SHP77 (cell line): ENCODE results near the gene ABCB10.
A peak's percentile ranks its signal among the peaks of the same experiment; 100 is the strongest.
"Not testable (repeated sequence)": the region's sequence is repeated elsewhere in the genome, so short reads cannot be mapped to it uniquely, and the experiment has no call there.

ENCODE experiments used
- DNase-seq, 2 experiments: peaks; one replicate each; lab custom pipeline; 2025; lab: John Stamatoyannopoulos, UW

ABCB10 gene

GRCh38 chr1:229536982-229537381 lies 21.5 kb downstream of the ABCB10 start:
- DNase-seq: no peak

GRCh38 chr1:229535230-229535629 lies 23.3 kb downstream of the ABCB10 start:
- DNase-seq: no peak

GRCh38 chr1:229531326-229531725 lies 27.2 kb downstream of the ABCB10 start:
- DNase-seq: no peak

- DNase-seq: no peak
Observed at GRCh38 chr1:229529639-229530038, 28.9 kb downstream of the ABCB10 start.

GRCh38 chr1:229526695-229527094 lies 31.8 kb downstream of the ABCB10 start:
- no peak for DNase-seq

GRCh38 chr1:229523052-229523451 lies 35.5 kb downstream of the ABCB10 start:
- no peak for DNase-seq

GRCh38 chr1:229514578-229515275 lies 43.8 kb downstream of the ABCB10 start:
- DNase-seq: peak; percentile 44 to 58

GRCh38 chr1:229511625-229512024 lies 46.9 kb downstream of the ABCB10 start:
- DNase-seq: not testable (repeated sequence)

GRCh38 chr1:229511201-229511600 lies 47.3 kb downstream of the ABCB10 start:
- not testable (repeated sequence) for DNase-seq

GRCh38 chr1:229509576-229509975 lies 48.9 kb downstream of the ABCB10 start:
- peak; percentile 10 to 28 for DNase-seq

GRCh38 chr1:229508823-229509337 lies 49.6 kb downstream of the ABCB10 start:
- peak; percentile 5 to 12 for DNase-seq

GRCh38 chr1:229507951-229508822 lies 50.3 kb downstream of the ABCB10 start, which contains the start of gene NUP133:
NUP133 (minus strand) TSS chr1:229508341; CDS start chr1:229508249, 92 bp downstream.
- peak; percentile 98 for DNase-seq

GRCh38 chr1:229507502-229507901 lies 51.0 kb downstream of the ABCB10 start:
- no peak for DNase-seq

GRCh38 chr1:229506633-229507032 lies 51.9 kb downstream of the ABCB10 start:
- DNase-seq: no peak

- no peak for DNase-seq
Observed at GRCh38 chr1:229495782-229496181, 62.7 kb downstream of the ABCB10 start.

GRCh38 chr1:229487181-229487580 lies 71.3 kb downstream of the ABCB10 start:
- no peak for DNase-seq

GRCh38 chr1:229485318-229485717 lies 73.2 kb downstream of the ABCB10 start:
- DNase-seq: no peak

- no peak for DNase-seq
Observed at GRCh38 chr1:229482511-229482910, 76.0 kb downstream of the ABCB10 start.

GRCh38 chr1:229480495-229480894 lies 78.0 kb downstream of the ABCB10 start:
- DNase-seq: no peak

- DNase-seq: no peak
Observed at GRCh38 chr1:229479660-229480399, 78.7 kb downstream of the ABCB10 start.

GRCh38 chr1:229478852-229479251 lies 79.7 kb downstream of the ABCB10 start:
- no peak for DNase-seq

- DNase-seq: not testable (repeated sequence)
Observed at GRCh38 chr1:229475859-229476258, 82.6 kb downstream of the ABCB10 start.
